GM21381 (cell line): ENCODE measurements around the gene PDGFB.

ENCODE experiments used
- ATAC-seq: cut with Tn5 transposase; IDR thresholded peaks from one replicate; pipeline ENCODE4 v1.9.1; 2021; ENCODE audit warnings: mild to moderate bottlenecking, moderate library complexity; ENCODE audit not compliant: unreplicated experiment

The PDGFB gene

DNA sequence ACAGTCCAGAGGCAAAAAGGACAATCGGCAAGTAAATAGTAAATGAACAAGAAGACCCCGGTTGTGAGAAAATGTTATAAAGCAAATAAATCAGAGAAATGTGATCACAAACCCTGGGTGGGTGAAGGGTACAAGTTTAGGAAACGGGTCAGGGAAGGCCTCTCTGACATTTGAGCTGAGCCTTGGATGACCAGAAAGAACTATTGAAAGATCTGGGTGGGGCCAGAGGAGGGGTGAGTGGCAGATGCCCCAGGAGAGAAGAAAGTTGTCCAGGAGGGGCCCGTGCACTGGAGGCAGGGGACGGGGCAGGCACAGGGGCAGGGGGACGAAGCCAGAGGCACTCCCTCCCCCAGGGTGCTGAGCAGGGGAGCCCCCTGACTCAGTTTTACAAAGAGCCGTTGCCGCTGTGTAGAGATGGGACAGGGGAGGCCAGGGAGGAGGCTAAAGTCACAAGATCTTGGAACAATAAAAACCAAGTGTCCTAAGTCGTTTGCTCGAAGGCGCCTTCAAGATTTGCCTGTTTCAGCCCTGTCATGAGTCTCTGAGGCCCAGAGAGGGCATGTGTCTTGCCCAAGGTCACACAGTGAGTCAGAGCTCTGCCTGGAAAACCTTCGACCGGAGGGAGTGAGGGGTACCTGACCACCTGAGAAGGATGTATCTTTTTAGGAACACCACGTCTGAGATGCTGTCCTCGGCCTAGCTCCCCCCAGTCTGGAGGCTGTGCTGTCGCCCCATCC lies 10.8 kb upstream of the PDGFB start:
- no peak for ATAC-seq

DNA sequence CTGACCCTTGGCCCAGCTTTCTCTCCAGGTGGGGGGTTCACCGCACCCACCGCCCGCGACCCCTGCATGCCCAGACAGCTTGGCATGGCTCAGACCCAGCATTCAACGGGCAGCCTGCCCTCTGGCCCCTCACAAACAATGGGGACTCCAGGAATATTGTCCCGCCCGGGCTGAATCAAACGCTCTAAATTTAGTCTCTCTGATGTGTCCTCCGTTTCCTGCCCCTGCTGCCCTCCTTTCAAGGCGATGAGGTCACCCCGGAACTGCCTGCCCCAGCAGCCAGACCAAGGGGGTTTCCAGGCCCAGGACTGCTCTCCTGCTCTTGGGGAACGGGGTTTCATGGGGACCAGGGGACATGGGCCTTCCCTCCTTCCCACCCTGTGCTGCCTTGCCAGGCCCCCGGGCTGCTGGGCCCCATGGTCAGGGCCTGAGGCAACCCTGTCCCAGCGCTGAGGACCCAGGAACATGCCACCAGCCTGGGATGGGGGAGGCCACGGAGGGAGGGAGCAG lies 10.1 kb upstream of the PDGFB start:
- ATAC-seq = peak; percentile 56

- ATAC-seq = no peak
Observed at GRCh38 chr22:39254122-39254521, 9.3 kb upstream of the PDGFB start.

DNA sequence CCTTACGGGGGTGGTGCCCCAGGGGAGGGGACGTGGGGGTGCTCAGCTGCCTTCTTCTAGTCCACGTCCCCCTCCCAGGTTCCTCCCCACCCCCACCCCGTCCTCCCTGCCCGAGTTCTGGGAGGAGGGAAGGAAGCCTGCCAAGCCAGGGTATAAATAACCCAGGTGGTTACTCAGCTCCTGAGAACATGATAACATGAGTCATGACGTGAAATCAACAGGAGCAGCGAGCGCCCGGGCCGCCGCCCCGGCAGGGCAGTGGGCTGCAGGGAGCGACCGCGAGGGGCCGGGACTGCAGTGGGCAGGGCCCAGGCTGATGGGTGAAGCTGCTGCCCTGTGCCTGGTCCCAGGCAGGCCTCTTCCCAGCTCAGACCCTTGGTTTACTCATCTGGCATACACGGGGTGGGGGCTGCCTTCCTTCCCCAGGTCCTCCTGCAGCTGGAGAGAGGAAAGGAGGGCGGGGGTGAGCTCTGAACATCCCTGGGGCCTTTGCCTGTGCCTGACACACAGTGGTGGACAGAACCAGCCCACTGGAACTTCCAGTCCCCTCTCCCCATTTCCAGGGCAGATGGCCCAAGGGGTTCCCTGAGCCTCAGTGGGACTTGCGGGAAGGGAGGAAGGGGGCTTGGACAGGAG lies 8.8 kb upstream of the PDGFB start:
- no peak for ATAC-seq

- ATAC-seq = no peak
Observed at GRCh38 chr22:39252461-39253434, 8.0 kb upstream of the PDGFB start.

- ATAC-seq = no peak
Observed at GRCh38 chr22:39251762-39252460, 7.1 kb upstream of the PDGFB start.

- ATAC-seq = no peak
Observed at GRCh38 chr22:39250838-39251237, 6.1 kb upstream of the PDGFB start.

DNA sequence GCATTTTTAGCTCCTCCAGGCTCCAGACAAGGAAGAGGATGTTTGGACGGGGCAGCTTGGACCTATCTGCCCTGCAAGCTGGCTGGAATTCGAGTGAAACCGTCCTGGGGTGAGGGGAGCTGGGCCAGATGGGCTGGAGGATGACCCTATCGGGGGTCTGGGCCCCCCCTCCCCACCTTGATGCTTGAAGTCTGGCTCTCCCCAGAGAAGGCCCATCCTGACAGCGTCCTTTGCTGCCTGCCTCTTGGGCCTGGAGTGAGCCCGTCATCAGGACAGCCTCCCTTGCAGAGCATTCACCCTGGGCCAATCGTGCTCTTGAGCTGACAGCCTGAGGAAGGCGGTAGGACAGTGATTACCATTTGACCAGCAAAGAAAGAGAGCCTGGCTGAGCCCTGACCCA lies 5.3 kb upstream of the PDGFB start:
- no peak for ATAC-seq

DNA sequence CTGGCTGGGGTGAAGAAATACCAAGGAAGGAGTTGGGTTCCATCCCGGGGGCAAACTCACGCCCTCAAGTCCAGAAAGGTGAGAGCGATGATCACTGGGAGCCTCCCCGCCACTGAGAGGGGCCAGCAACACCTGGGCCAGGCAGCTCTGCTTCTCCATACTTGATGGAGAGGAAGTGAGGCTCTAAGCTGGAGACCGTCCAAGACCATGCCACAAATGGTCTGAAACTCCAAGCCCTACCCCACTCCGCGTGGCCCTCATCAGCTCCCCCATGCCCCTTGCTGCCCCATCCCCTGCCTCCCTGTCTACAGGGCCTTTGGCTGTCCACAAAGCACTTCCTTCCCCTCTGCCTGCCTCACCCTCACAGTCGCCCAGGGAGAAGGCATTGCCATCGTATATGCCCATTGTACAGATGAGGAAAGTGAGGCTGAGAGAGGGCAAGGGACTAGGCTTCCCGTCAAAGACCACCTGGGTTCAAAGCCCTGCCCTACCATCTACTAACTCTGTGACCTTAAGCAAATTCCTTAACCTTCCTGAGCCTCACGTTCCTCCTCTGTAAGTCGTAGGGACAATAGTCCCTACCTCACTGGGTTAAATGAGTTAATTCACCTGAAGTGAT lies 4.4 kb upstream of the PDGFB start:
- ATAC-seq = no peak

DNA sequence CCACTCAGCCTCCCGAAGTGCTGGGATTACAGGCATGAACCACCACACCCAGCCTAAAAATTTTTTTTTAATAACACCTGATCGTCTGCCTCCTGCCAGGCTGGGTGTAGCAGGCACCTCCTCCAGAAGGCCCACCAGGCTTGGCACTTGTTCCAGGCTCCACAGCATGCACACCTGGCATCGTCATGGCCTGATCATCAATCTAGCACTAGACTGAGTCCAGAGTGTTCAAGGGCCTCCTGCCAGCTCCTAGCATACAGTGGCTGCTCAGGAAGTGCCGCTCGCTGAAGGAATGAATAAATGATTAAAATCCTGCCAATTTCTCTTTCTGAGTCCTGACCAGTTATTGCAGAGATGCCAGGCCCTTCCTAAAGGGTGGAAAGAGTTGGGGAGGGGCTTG lies 3.5 kb upstream of the PDGFB start:
- no peak for ATAC-seq

DNA sequence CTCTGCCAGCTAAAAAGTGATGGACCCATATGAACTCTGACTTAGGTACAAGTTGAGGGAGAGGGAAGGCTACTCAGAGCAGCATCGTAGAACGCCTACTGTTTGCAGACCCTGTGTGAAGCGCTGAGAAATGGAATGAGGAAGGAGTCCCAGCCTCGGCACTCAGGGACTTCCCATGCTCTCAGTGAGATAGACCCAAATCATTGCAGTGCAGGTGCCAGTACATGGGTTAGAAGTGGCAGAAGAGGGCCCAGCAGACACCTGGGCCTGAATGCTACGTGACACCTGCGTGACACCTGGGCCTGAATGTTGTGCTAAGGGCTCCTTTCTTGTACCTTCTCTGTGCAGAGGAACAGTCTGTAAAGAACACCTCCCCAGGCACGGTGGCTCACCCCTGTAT lies 2.6 kb upstream of the PDGFB start:
- no peak for ATAC-seq

- ATAC-seq = no peak
Observed at GRCh38 chr22:39246690-39247332, 2.0 kb upstream of the PDGFB start.

GRCh38 chr22:39246217-39246616 lies 1.4 kb upstream of the PDGFB start:
- ATAC-seq = no peak

DNA sequence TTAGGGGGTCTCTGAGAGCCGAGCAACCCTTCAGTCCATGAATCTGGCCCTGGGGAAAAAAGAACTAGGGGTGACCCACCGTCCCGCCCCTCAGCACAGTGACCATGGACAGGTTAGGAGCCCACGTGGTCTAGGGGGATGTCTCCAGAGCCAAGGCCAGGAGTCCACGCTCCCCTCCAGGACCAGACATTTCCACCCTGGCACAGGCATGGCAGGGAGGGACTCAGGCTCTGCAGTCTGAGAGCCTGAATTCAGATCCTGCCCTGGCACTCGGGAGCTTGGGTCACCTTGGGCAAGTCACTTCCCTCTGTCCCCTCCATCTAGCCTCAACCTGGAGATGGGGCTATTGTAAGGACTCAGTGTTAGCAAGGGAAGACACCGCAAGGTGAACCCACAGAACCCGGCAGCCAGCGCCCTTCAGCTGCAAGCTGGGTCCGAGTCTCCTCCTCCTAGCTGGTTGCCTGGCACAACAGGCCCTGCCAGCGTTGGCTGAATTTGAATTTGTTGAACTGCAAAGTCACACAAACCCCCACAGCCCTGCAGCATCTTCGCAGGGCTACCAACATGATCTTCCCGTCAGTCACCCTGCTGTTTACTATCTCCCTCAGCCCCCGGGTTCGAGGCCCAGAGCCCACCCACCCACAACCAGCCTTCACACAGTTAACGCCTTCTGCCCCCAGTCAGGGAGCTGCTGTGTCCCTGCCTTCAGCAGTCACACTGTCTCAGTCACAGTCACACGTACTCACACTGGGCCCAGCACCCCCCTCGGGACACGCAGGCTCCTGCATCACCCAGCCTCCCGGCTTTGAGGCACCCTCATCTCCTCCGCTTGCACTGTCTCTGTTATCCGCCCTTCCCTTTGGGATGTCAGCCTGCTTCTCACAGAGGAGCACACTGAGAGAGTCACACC lies 603 bp upstream of the PDGFB start:
- ATAC-seq = no peak

GRCh38 chr22:39244136-39244495 lies 666 bp downstream of the PDGFB start:
- no peak for ATAC-seq

GRCh38 chr22:39243439-39244135 lies 1.2 kb downstream of the PDGFB start:
- no peak for ATAC-seq

DNA sequence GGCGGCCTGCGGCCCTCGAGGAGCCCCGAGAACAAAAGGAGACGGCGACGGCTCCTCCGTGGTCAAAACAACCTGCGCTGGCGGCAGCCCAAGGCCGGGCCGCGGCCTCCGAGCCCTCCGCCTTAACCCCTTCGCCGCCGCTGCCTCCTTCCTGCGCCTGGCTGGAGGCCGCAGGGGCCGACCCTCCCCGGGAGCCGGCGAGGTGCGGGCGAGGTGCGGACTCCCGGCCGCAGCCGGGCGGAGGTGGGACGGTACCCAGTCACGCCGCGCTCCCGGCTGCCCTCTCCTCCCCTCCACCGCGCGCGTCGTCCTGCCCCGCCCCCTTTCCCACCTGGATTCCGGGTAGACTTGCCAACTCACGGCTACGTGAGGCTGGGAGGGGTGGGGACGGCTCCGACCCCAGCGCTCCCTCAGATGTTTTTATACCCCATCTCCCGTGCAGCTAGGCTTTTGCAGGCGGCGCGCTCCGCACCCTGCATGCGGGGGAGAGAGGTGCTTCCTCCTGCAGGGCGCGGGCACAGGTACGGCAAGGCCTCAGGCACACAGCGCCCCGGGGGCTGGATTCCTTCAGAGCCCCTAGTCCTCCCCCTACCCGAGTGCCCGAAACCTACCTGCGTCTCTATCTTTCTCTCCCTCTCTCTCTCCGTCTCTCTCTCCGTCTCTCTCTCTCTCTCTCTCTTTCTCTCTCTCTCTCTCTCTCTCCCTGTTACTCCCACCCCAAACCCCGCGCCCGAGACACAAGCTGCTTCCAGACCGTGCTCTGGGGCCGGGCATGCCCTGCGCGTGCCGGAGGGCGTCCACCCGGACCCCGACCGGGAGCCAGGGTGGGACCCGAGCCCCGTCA lies 2.0 kb downstream of the PDGFB start:
- ATAC-seq = no peak
